ENCODE data around the gene KRT10. TPM values are rescaled to one million over a fixed set of nuclear protein-coding genes. Genes with fewer than 3 reads are reported as not detected.

Gene KRT10
- total RNA-seq, 3 donors from 2014 or later (not counting 1 experiment from before 2014, with no cell fraction given), result 23.6 to 35.9 (median 25.5) TPM

- no peaks in the 10 kb centered on the region for H3K36me3 Mint-ChIP-seq
- H3K27ac Mint-ChIP-seq, result no peak overlapping the region
- intact Hi-C loops (cut with micrococcal nuclease), result no loop called here
- no peaks in the 10 kb centered on the region for H3K4me1 Mint-ChIP-seq
- H3K27me3 Mint-ChIP-seq (ENCODE audit: low read depth in 2 of 2), result peaks cover 32 to 76% of the 10 kb centered on the region in 2 donors
- no peak overlapping the region for H3K4me3 Mint-ChIP-seq
- no peaks in the 10 kb centered on the region for H3K36me3 ChIP-seq (ENCODE audit: control insufficient read depth, insufficient read depth, low read length)
- peaks cover 5% of the 10 kb centered on the region for H3K4me1 ChIP-seq (ENCODE audit: control insufficient read depth, insufficient read depth, low read length)
- TF ChIP-seq CTCF (IDR thresholded peaks at IDR 0.05), result no peak
- WGBS (ENCODE audit: insufficient coverage), result 43% methylated on average over 36 of the region's 37 CpGs
- ATAC-seq (peak in 1 of 3 donors; percentile 13), DNase-seq (peak in 1 of 2 donors; percentile 50)
- H3K9me3 ChIP-seq (ENCODE audit: control insufficient read depth, insufficient read depth, low read length), result no peaks in the 10 kb centered on the region
- no peaks in the 10 kb centered on the region for H3K9me3 Mint-ChIP-seq
- H3K27ac ChIP-seq (ENCODE audit: low read length), result no peak overlapping the region
- peaks cover 20% of the 10 kb centered on the region for H3K27me3 ChIP-seq (ENCODE audit: control insufficient read depth, insufficient read depth, low read length)
- H3K4me3 ChIP-seq (ENCODE audit: low read length), result no peak overlapping the region
These were observed 43.1 kb downstream of the KRT10 start for GRCh38 chr17:40779181-40779909.

- Mint-ChIP-seq H3K9me3 (no peaks in the 10 kb centered on the region), H3K4me1 (no peaks in the 10 kb centered on the region), H3K27ac (no peak overlapping the region), H3K4me3 (no peak overlapping the region), H3K27me3 (ENCODE audit: low read depth in 2 of 2) (peaks cover 32 to 71% of the 10 kb centered on the region in 2 donors), H3K36me3 (no peaks in the 10 kb centered on the region)
- Histone ChIP-seq H3K36me3 (ENCODE audit: control insufficient read depth, insufficient read depth, low read length) (no peaks in the 10 kb centered on the region), H3K27me3 (ENCODE audit: control insufficient read depth, insufficient read depth, low read length) (peaks cover 26% of the 10 kb centered on the region), H3K27ac (ENCODE audit: low read length) (no peak overlapping the region), H3K4me3 (ENCODE audit: low read length) (no peak overlapping the region), H3K9me3 (ENCODE audit: control insufficient read depth, insufficient read depth, low read length) (no peaks in the 10 kb centered on the region), H3K4me1 (ENCODE audit: control insufficient read depth, insufficient read depth, low read length) (peaks cover 5% of the 10 kb centered on the region)
- no peak for TF ChIP-seq CTCF (IDR thresholded peaks at IDR 0.05)
- no peak for ATAC-seq
- WGBS (ENCODE audit: insufficient coverage), result 79% methylated on average over 5 of the region's 5 CpGs
- DNase-seq, result no peak
- intact Hi-C loops (cut with micrococcal nuclease), result no loop called here
These were observed 44.0 kb downstream of the KRT10 start for GRCh38 chr17:40778461-40778860.

- Histone ChIP-seq H3K4me1 (ENCODE audit: control insufficient read depth, insufficient read depth, low read length) (peaks cover 5% of the 10 kb centered on the region), H3K9me3 (ENCODE audit: control insufficient read depth, insufficient read depth, low read length) (no peaks in the 10 kb centered on the region), H3K27me3 (ENCODE audit: control insufficient read depth, insufficient read depth, low read length) (peaks cover 31% of the 10 kb centered on the region), H3K27ac (ENCODE audit: low read length) (no peak overlapping the region), H3K36me3 (ENCODE audit: control insufficient read depth, insufficient read depth, low read length) (no peaks in the 10 kb centered on the region), H3K4me3 (ENCODE audit: low read length) (no peak overlapping the region)
- DNase-seq (no peak), ATAC-seq (no peak)
- no peak overlapping the region for H3K4me3 Mint-ChIP-seq
- H3K36me3 Mint-ChIP-seq, result no peaks in the 10 kb centered on the region
- H3K27ac Mint-ChIP-seq, result no peak overlapping the region
- no peaks in the 10 kb centered on the region for H3K9me3 Mint-ChIP-seq
- intact Hi-C loops (cut with micrococcal nuclease), result no loop called here
- no CpG with 5 or more reads among the region's 3 CpGs for WGBS (ENCODE audit: insufficient coverage)
- no peaks in the 10 kb centered on the region for H3K4me1 Mint-ChIP-seq
- H3K27me3 Mint-ChIP-seq (ENCODE audit: low read depth in 2 of 2), result peaks cover 27 to 67% of the 10 kb centered on the region in 2 donors
- TF ChIP-seq CTCF (IDR thresholded peaks at IDR 0.05), result no peak
These were observed 44.4 kb downstream of the KRT10 start for GRCh38 chr17:40777971-40778370.

GRCh38 chr17:40777459-40777858, 45.0 kb downstream of the KRT10 start:
- Histone ChIP-seq H3K4me3 (ENCODE audit: low read length) (no peak overlapping the region), H3K27me3 (ENCODE audit: control insufficient read depth, insufficient read depth, low read length) (peaks cover 33% of the 10 kb centered on the region), H3K27ac (ENCODE audit: low read length) (no peak overlapping the region), H3K9me3 (ENCODE audit: control insufficient read depth, insufficient read depth, low read length) (no peaks in the 10 kb centered on the region), H3K36me3 (ENCODE audit: control insufficient read depth, insufficient read depth, low read length) (no peaks in the 10 kb centered on the region), H3K4me1 (ENCODE audit: control insufficient read depth, insufficient read depth, low read length) (peaks cover 5% of the 10 kb centered on the region)
- no peak overlapping the region for H3K27ac Mint-ChIP-seq
- ATAC-seq, result no peak
- intact Hi-C loops (cut with micrococcal nuclease), result no loop called here
- H3K4me1 Mint-ChIP-seq, result no peaks in the 10 kb centered on the region
- H3K4me3 Mint-ChIP-seq, result no peak overlapping the region
- WGBS (ENCODE audit: insufficient coverage), result 75% methylated on average over 6 of the region's 7 CpGs
- H3K27me3 Mint-ChIP-seq (ENCODE audit: low read depth in 2 of 2), result peaks cover 29 to 67% of the 10 kb centered on the region in 2 donors
- no peak for DNase-seq
- H3K36me3 Mint-ChIP-seq, result no peaks in the 10 kb centered on the region
- H3K9me3 Mint-ChIP-seq, result no peaks in the 10 kb centered on the region
- no peak for TF ChIP-seq CTCF (IDR thresholded peaks at IDR 0.05)
